B cell (primary cell): Measurements from ENCODE around the gene TBC1D22B. TPM values are rescaled to one million over a fixed set of nuclear protein-coding genes. Genes with fewer than 3 reads are reported as not detected.
A peak's percentile ranks its signal among the peaks of the same experiment; 100 is the strongest.

Source experiments
- ATAC-seq: fragments of 200-7000 bp; cut with Tn5 transposase; one replicate; pipeline ENCODE4 v1.10.0; 2021; ENCODE audit warnings: low read depth, mild to moderate bottlenecking, moderate number of reproducible peaks, moderate library complexity
- CTCF ChIA-PET: fragments of 350-600 bp; sonication (Branson Sonifier 250); formaldehyde crosslinking; loops from one replicate; lab custom pipeline; 2021; ENCODE audit warnings: antibody characterized with exemption, inconsistent platforms; lab: Charles Lee
- POLR2A ChIA-PET: fragments of 350-600 bp; sonication (Branson Sonifier 250); formaldehyde crosslinking; loops from one replicate; lab custom pipeline; 2021; ENCODE audit warnings: antibody characterized with exemption; lab: Charles Lee
- DNase-seq: peaks from one replicate; pipeline ENCODE4 v3.0.0; 2013
- H2AFZ ChIP-seq: 2 replicates; pipeline ENCODE4 v1.6.1; 2012; ENCODE audit warnings: mild to moderate bottlenecking, low read depth, low read length; ENCODE audit not compliant: insufficient read depth, poor library complexity, severe bottlenecking
- H3K27ac ChIP-seq, 2 donors: 1 replicate in 1 of 2; 2 replicates in 1 of 2; pipeline ENCODE4 v1.5.1; 2012 to 2013; ENCODE audit warnings: low read length in 2 of 2, mild to moderate bottlenecking in 2 of 2, moderate library complexity in 1 of 2
- H3K27me3 ChIP-seq, 4 experiments: fragments of 200-600 bp in 1 of 4; sonication (generic) in 1 of 4; replicated peaks in 1 of 4; 1 replicate in 2 of 4; 2 replicates in 2 of 4; pipeline versions ENCODE4 v1.6.1 to v1.7.0; 2013 to 2016; ENCODE audit warnings: low read length in 3 of 4, mild to moderate bottlenecking in 2 of 4, mixed read lengths in 1 of 4, moderate library complexity in 1 of 4; ENCODE audit not compliant: insufficient read depth in 4 of 4, control insufficient read depth in 3 of 4; ENCODE audit errors: control extremely low read depth in 1 of 4
- H3K36me3 ChIP-seq, 2 experiments: replicated peaks in 1 of 2; 1 replicate in 1 of 2; 2 replicates in 1 of 2; pipeline versions ENCODE4 v1.6.1 to v1.7.1; 2013; ENCODE audit warnings: low read length in 1 of 2; ENCODE audit not compliant: insufficient read depth in 2 of 2, control insufficient read depth in 1 of 2; ENCODE audit errors: control extremely low read depth in 1 of 2, extremely low read depth in 1 of 2
- H3K4me1 ChIP-seq, 2 donors: fragments of 200-600 bp in 1 of 2; sonication (generic) in 1 of 2; 1 replicate in 1 of 2; 2 replicates in 1 of 2; pipeline versions ENCODE4 v1.5.1 to v1.6.1; 2013 to 2017; ENCODE audit warnings: low read length in 2 of 2; ENCODE audit not compliant: control insufficient read depth in 2 of 2, insufficient read depth in 2 of 2
- H3K4me2 ChIP-seq: replicated peaks from 2 replicates; pipeline ENCODE3; 2012; ENCODE audit warnings: mild to moderate bottlenecking, low read depth, low read length; ENCODE audit not compliant: poor library complexity, severe bottlenecking
- H3K4me3 ChIP-seq, 5 experiments: fragments of 200-600 bp in 1 of 5; sonication (generic) in 1 of 5; 1 replicate in 3 of 5; 2 replicates in 2 of 5; pipeline versions ENCODE4 v1.5.1 to v1.7.0; 2011 to 2016; ENCODE audit warnings: low read length in 4 of 5, mild to moderate bottlenecking in 4 of 5, low read depth in 2 of 5, control low read depth in 1 of 5, moderate library complexity in 1 of 5; ENCODE audit not compliant: insufficient read depth in 1 of 5; ENCODE audit errors: control extremely low read depth in 1 of 5, extremely low read depth in 1 of 5
- H3K79me2 ChIP-seq: fragments of 200-600 bp; sonication (generic); one replicate; pipeline ENCODE4 v1.6.0; 2016; ENCODE audit warnings: low read length; ENCODE audit not compliant: control insufficient read depth, insufficient read depth
- H3K9ac ChIP-seq: fragments of 200-600 bp; sonication (generic); 2 replicates; pipeline ENCODE4 v1.6.1; 2017; ENCODE audit warnings: mild to moderate bottlenecking, low read length, moderate library complexity
- H3K9me3 ChIP-seq, 3 donors: one replicate each; pipeline versions ENCODE4 v1.6.1 to v1.7.1; 2013; ENCODE audit warnings: low read length in 2 of 3; ENCODE audit not compliant: control insufficient read depth in 2 of 3, insufficient read depth in 1 of 3; ENCODE audit errors: control extremely low read depth in 1 of 3
- H4K20me1 ChIP-seq: 2 replicates; pipeline ENCODE4 v1.6.0; 2012; ENCODE audit warnings: mild to moderate bottlenecking, low read length; ENCODE audit not compliant: insufficient read depth, control insufficient read depth, poor library complexity, severe bottlenecking
- H3K27ac Mint-ChIP-seq: one replicate; pipeline ENCODE4 v1.8.0; 2021; ENCODE audit warnings: mixed read lengths
- H3K27me3 Mint-ChIP-seq: one replicate; pipeline ENCODE4 v1.8.0; 2021; ENCODE audit warnings: mixed read lengths
- H3K4me1 Mint-ChIP-seq: one replicate; pipeline ENCODE4 v1.8.0; 2021; ENCODE audit warnings: mixed read lengths
- H3K4me3 Mint-ChIP-seq: one replicate; pipeline ENCODE4 v1.8.0; 2021; ENCODE audit warnings: mixed read lengths
- H3K9me3 Mint-ChIP-seq: one replicate; pipeline ENCODE4 v1.8.0; 2022; ENCODE audit warnings: mixed read lengths; ENCODE audit not compliant: insufficient read depth
- EZH2 ChIP-seq: IDR thresholded peaks from 2 replicates; pipeline ENCODE4 v1.6.1; 2012; ENCODE audit warnings: borderline replicate concordance, low read depth, mild to moderate bottlenecking, moderate library complexity, low read length; ENCODE audit not compliant: insufficient read depth, poor library complexity, severe bottlenecking
- WGBS: methylation state at CpG from one replicate; pipeline ENCODE4 v1.1.5; 2013; ENCODE audit warnings: missing lambda C conversion rate; ENCODE audit not compliant: insufficient coverage; 5-methylcytosine and 5-hydroxymethylcytosine counted together
- intact Hi-C: fragments of 100-400 bp; cut with micrococcal nuclease; formaldehyde crosslinking; loops from one replicate; pipeline ENCODE4 v1.10.0; 2022
- polyA plus RNA-seq: library from polyadenylated mRNA; depleted of rRNA; stranded (reverse); fragments of >200 nt; gene quantifications from 2 replicates; pipeline ENCODE4 v1.2.3, GENCODE V29; 2012
- total RNA-seq, 2 donors: library from RNA; stranded (reverse); fragments of 120-200 nt in 1 of 2; gene quantifications; 1 replicate in 1 of 2; 2 replicates in 1 of 2; pipeline versions ENCODE4 v1.2.3 to v1.2.4, GENCODE V29; 2013 to 2022
- TF ChIP-seq, protein P1 (sequence below): fragments of 200-600 bp; IDR thresholded peaks from one replicate; pipeline ENCODE4 v1.8.0; 2022; ENCODE audit warnings: antibody characterized with exemption, mild to moderate bottlenecking

Gene TBC1D22B
- total and polyA plus RNA-seq, 2 donors (not counting 1 experiment from before 2014, with no cell fraction given) = 5.1 to 12.5 TPM

DNA sequence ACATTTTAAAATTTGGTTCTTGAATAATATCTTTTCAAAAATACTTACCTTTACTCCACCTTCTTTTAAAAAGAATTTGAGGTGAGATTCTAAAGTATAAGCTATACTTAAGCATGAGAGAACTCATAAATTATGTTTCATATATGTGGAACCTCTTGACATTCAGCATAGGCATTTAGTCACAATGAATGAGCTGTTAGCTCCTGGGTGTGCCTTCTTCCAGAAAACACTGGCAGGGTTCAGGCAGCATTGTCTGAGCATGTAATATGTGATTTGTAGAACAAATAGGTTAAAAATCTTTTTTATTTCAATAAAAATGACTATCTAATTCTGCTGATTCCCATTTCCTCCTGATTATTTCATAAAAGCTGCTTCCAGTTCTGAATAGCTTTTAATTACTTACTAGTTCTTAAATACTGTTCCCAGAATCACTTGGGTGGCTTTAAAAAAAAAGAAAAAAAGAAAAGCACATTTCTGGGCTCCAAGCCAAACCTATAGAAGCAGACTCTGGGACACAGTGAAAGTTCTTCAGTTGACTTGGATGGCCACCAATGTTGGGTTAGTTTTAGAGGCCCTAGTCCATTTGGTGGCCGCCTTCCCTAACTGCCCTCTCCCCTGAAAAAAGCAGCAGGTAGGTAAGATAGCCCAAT is 116.4 kb downstream of the TBC1D22B start:
- peaks cover 5 to 21% of the 10 kb centered on the region in 2 experiments for H3K36me3 ChIP-seq
- H3K9me3 Mint-ChIP-seq = no peaks in the 10 kb centered on the region
- intact Hi-C loops = no loop called here
- no peak overlapping the region for H3K4me3 Mint-ChIP-seq
- H3K27ac ChIP-seq = no peak overlapping the region
- no peaks in the 10 kb centered on the region for H4K20me1 ChIP-seq
- no peaks in the 10 kb centered on the region for H3K79me2 ChIP-seq
- no peak overlapping the region for H3K4me2 ChIP-seq
- H3K4me1 Mint-ChIP-seq = peaks cover 43% of the 10 kb centered on the region
- POLR2A ChIA-PET = no interaction called here
- ATAC-seq = no peak
- no peak overlapping the region for H3K4me3 ChIP-seq
- peaks cover 30 to 50% of the 10 kb centered on the region in 2 donors for H3K4me1 ChIP-seq
- TF ChIP-seq EZH2 = no peak
- TF ChIP-seq, protein P1, sequence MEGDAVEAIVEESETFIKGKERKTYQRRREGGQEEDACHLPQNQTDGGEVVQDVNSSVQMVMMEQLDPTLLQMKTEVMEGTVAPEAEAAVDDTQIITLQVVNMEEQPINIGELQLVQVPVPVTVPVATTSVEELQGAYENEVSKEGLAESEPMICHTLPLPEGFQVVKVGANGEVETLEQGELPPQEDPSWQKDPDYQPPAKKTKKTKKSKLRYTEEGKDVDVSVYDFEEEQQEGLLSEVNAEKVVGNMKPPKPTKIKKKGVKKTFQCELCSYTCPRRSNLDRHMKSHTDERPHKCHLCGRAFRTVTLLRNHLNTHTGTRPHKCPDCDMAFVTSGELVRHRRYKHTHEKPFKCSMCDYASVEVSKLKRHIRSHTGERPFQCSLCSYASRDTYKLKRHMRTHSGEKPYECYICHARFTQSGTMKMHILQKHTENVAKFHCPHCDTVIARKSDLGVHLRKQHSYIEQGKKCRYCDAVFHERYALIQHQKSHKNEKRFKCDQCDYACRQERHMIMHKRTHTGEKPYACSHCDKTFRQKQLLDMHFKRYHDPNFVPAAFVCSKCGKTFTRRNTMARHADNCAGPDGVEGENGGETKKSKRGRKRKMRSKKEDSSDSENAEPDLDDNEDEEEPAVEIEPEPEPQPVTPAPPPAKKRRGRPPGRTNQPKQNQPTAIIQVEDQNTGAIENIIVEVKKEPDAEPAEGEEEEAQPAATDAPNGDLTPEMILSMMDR = no peak
- CTCF ChIA-PET = interaction anchor here (1.2 to 6.1 kb wide), 2 partner anchors 8 to 48 kb away, joined by 4 to 21 read pairs; no protein-coding TSS in a partner anchor
- no CpG with 5 or more reads among the region's 1 CpG for WGBS
- no peak overlapping the region for H2AFZ ChIP-seq
- no peak overlapping the region for H3K9ac ChIP-seq
- no peaks in the 10 kb centered on the region for H3K27me3 ChIP-seq
- no peak overlapping the region for H3K27ac Mint-ChIP-seq
- H3K27me3 Mint-ChIP-seq = no peaks in the 10 kb centered on the region
- H3K9me3 ChIP-seq = no peaks in the 10 kb centered on the region
- no peak for DNase-seq

DNA sequence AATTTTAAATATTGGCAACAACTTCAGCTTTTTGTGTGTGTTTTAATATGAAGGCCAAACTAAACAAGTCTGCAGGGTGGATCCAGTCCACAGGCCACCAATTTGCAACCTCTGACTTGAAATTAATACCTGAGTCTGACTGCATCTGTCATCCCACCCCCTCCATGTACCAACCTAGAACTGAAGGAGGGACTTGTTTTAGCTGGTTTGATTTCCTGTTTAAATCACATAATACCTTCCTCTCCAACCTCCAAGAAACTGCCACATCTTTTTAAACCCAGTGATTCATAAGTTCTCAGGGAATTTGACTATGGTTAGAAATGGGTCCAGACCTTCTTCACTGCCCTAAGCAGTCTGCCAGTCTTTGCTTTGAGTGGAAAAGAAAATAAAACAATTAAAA is 117.8 kb downstream of the TBC1D22B start:
- TF ChIP-seq, protein P1 = no peak
- no peak for TF ChIP-seq EZH2
- H3K4me3 ChIP-seq = no peak overlapping the region
- no peak overlapping the region for H2AFZ ChIP-seq
- Mint-ChIP-seq H3K27ac (no peak overlapping the region), H3K4me1 (peaks cover 41% of the 10 kb centered on the region), H3K4me3 (no peak overlapping the region), H3K27me3 (no peaks in the 10 kb centered on the region), H3K9me3 (no peaks in the 10 kb centered on the region)
- ATAC-seq (no peak), DNase-seq (no peak)
- H3K9ac ChIP-seq = no peak overlapping the region
- H3K79me2 ChIP-seq = no peaks in the 10 kb centered on the region
- POLR2A ChIA-PET = no interaction called here
- H4K20me1 ChIP-seq = no peaks in the 10 kb centered on the region
- H3K27me3 ChIP-seq = no peaks in the 10 kb centered on the region
- peak overlapping the region; percentile 56 to 77 for H3K27ac ChIP-seq
- H3K4me2 ChIP-seq = peak overlapping the region; percentile 40
- intact Hi-C loops = no loop called here
- peaks cover 3 to 18% of the 10 kb centered on the region in 2 experiments for H3K36me3 ChIP-seq
- CTCF ChIA-PET = interaction anchor here (1.2 kb wide), 1 partner anchor 51 kb away, joined by 4 read pairs; no protein-coding TSS in a partner anchor
- peaks cover 30 to 47% of the 10 kb centered on the region in 2 donors for H3K4me1 ChIP-seq
- no peaks in the 10 kb centered on the region for H3K9me3 ChIP-seq
